Measurements from ENCODE around the gene DENND2D.

Gene DENND2D

GRCh38 chr1:111203681-111204200 lies 3.3 kb upstream of the DENND2D start:
- peak; percentile 59 to 78 for DNase-seq (ENCODE audit: low read depth in 1 of 2, low spot score in 1 of 2)

DNA sequence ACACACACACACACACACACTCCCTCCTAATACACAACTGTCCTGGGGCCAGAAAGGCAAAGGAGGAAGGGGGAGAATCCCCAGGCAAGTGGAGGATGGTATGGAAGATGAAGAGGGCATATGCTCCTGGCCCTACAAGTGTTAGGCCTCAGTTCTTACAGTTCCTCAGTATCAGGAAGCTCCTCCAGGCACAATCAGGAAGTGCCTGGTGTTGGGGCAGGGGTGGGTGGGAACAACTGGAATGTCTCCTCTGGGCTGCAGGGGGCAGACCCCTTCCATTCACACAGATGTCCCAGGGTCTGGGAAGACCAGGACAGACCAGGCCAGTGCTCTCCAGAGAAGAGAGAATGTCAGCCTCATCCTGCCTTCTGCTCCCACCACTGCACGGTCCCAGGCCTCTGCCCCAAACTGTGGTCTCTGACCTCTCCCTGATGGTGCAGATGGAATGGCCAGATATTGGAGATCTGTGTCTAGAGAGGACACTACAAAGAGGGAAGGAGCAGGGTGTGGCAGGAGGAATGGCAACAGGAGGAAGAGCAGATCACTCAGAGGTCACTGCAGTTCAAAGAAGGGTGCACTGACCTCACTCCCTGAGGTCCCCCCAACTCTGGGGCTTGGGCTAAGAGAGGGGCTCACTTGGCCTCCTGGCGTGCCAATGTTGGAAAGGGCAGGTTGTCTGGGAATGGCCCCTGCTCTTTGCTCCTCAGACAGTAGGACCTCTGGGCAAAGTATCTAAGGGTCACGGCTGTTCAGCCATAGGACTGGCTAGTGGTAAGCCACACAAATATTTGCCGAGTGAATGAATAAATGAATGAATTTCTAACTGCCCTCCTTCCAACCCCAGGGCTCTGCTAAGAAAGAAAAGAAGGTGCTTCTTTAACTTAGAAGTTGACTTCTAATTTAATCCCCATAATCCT lies 2.5 kb upstream of the DENND2D start:
- no peak for DNase-seq (ENCODE audit: low read depth in 1 of 2, low spot score in 1 of 2)

GRCh38 chr1:111202366-111202706 lies 1.9 kb upstream of the DENND2D start:
- no peak for DNase-seq (ENCODE audit: low read depth in 1 of 2, low spot score in 1 of 2)

GRCh38 chr1:111201275-111202090 lies 1.0 kb upstream of the DENND2D start:
- DNase-seq (ENCODE audit: low read depth in 1 of 2, low spot score in 1 of 2), result no peak

DNA sequence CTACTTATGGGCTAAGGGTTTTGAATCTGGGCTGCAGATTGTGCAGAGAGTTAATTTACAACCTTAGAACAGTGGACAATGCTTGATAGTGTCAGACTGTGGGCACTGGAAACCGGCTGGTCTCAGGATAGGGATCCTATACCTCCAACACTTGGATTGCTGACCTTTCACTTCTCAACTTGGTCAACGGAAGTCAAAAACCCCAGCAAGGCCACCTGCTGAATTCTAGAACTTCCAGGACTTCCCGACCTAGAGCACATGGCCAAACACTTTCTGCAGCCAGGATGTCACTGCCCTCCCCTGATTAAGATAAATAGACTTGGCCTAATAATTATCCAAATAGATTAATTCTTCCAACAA lies 336 bp upstream of the DENND2D start:
- DNase-seq (ENCODE audit: low read depth in 1 of 2, low spot score in 1 of 2), result no peak

GRCh38 chr1:111199329-111199728 lies 1.1 kb downstream of the DENND2D start:
- no peak for DNase-seq (ENCODE audit: low read depth in 1 of 2, low spot score in 1 of 2)

DNA sequence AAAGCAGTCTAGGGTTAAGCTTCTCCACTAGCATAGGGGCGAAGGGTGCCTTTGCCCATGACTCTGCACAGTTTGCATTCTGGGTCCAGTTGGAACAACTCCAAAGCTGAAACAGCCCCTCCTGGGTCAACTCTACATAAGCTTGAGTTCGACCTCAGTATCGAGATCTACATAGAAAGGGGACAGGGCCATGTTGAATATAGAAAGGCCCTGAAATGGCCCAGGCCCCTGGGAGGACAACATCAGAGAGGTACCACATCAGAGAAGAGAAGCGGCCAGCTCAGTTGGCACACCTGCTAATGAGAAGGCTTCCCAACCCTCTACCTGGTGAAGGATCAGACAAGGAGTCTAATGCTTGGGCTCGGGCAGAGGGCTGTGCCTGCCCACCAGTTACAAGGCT lies 1.6 kb downstream of the DENND2D start:
- DNase-seq (ENCODE audit: low read depth in 1 of 2, low spot score in 1 of 2), result no peak

DNA sequence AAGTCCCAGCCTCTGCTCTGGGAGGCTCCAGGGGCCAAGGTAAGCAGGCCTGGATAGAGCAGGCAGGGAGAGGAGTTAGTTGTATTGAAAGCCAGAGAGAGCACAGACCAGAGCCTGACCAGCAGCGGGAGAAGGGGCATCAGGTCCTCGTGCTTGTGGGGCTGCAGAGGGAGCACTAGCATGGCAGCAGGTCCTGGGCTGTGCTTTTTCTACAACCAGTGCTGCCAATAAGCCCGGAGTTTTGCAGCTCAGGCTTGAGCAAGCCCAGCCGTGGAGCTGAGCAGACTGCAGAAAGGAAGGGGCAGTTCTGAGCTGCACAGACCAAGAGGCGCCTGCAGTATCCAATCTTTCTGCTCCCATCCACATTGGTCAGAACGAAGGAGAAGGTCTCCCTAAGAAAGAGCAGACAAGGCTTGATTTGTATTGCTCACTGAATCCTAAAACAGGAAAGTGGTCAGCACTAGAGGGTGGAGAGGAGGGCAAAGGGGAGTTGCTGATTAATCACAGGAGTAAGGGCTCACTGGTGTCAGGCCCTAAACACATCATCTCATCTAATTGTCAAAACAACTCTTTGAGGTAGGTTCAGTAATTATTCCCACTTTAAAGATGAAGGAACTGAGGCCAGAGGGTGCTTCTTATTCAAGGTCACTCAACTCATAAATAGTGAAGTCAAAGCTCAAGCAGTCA lies 2.7 kb downstream of the DENND2D start:
- DNase-seq (ENCODE audit: low read depth in 1 of 2, low spot score in 1 of 2), result peak in 1 of 2 donors; percentile 54

GRCh38 chr1:111196213-111196612 lies 4.2 kb downstream of the DENND2D start:
- DNase-seq (ENCODE audit: low read depth in 1 of 2, low spot score in 1 of 2), result no peak

DNA sequence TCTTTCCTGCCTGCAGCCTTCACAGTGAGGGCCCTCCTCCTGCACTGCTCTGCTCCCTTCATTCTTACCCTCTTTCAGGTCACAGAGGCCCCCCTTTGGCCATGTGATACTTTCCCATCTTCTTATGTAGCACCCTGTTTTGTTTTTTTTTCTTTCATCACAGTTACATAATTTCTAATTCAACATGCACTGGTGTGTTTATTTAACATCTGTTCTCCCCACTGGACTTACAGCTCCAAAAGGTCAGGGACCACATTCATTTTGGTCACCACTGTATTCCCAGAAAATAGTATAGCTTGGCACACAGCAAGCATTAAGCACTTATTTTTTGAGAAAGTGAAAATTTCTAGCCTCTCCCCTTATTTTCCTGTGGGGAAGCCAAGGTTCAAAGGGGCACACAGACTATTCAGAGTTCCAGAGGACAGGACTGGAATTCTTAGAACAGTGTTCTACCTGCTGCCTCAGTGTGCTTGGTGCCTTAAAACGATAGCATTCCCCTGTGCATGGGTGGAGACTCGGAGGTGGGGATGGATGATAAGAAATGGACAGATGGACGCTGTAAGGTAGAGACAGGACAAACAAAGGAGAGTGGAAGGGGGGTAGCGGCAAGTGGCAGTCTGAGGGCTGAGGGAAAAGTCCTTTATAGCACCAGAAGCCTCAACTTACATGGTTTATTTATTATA lies 5.3 kb downstream of the DENND2D start:
- DNase-seq (ENCODE audit: low read depth in 1 of 2, low spot score in 1 of 2), result no peak

DNA sequence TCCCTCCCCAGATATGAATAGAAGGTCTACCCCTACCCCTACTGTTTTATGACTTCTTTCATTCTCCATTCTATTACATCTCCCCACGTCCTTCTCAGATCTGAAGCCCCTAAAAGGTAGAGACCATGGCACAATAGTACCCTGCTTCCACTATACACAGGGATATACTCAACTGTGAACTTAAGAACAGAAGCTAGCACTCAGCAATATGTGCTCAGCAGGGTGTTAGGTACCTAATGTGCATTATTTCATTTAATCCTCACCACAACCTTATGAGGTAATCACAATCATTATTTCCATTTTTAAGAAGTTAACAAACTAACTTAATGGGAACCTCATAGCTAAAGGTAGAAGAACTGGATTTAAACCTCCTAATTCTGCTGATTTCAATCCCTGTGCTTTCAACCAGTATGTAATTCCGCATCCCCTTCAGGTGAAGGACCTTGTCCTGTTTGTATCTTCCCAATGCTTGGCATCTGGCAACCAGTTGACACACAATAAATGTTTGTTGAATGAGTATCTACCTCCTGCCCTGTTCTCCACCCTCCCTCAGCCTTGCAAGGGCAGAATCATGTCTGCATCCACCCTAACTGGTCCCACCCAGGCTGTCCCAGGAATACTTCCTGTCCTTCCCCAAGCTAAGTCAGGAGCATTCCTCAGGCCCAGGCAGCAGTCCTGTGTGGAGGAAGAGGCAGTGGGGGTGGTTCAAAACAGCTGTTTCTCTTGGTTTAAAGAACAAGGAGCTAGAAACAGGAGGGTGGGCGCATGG lies 6.5 kb downstream of the DENND2D start:
- no peak for DNase-seq (ENCODE audit: low read depth in 1 of 2, low spot score in 1 of 2)

DNA sequence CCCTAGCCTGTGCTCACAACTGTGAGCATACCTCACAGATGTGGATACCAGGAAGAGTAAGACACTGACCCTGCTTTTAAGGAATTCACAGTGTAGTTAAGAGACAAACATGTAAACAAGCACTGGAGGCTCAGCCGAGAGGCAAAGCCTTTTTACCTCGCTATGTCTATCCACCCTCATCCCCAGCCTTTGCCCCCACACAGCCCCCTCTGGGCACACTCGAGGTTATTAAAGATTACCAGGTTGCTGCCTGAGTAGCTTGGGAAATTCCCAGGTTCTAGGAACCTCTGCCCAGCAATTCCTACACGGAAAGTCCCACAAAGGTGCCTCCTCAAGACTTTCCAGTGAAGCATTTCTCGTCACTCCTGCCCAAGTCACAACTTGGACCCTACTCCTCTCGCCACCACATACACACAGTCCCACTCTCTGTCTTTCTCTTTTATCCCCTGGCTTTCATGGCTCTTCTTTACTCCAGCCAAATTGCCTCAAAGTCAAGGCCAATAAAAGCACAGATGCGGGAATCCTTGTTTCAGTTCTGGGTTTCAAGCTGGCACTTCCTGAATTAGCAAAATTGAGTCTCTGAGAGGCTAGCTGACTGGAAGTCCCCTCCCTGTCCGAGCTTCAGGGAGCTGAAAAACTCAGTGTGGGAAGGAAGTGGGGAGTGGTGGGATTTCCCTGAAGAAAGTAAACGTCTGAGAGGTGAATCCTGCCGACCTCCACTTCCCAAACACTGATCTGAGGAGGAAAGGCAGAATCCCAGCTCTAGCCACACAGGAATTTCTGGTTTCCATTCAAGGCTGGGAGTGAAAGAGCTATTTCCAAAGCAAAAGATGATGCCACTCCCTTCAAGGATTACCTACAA lies 7.6 kb downstream of the DENND2D start:
- no peak for DNase-seq (ENCODE audit: low read depth in 1 of 2, low spot score in 1 of 2)

DNA sequence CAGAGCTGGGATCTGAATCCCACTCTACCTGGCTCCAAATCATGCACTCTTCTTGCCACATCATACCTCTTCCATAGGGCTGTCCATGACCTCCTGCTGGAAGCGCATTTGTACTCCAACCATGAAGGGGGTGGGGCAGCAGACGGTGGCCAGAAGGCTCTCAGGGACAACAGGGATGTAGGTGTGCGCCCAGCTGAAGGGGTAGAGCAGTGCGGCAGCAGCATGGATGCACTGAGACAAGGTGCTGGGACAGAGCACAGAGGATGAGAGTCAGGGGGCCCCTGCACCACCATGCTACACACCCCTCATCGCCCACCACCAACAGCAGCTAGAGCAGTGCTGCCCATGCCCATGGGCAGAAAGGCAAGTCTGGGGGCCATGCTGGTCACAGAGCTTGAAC lies 8.4 kb downstream of the DENND2D start:
- DNase-seq (ENCODE audit: low read depth in 1 of 2, low spot score in 1 of 2), result no peak

DNA sequence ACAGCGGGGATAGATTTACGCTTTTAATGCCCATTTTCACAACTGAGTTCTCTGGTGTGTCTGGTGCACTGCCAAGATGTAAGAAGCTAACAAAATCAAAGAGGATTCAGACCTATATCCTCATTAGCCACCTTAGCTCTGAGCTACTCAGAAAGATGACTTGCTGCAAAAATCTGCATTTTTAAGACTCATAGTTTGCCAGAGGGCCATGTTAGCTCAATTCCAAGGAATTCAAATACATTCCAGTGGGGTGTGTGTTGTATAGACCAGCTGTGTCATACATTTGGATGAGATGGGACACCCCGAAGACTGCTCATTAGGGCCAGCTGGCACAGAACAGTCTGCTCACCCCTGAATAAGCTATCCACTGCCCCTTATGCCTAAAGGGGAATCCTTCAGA lies 8.9 kb downstream of the DENND2D start:
- DNase-seq (ENCODE audit: low read depth in 1 of 2, low spot score in 1 of 2), result no peak

DNA sequence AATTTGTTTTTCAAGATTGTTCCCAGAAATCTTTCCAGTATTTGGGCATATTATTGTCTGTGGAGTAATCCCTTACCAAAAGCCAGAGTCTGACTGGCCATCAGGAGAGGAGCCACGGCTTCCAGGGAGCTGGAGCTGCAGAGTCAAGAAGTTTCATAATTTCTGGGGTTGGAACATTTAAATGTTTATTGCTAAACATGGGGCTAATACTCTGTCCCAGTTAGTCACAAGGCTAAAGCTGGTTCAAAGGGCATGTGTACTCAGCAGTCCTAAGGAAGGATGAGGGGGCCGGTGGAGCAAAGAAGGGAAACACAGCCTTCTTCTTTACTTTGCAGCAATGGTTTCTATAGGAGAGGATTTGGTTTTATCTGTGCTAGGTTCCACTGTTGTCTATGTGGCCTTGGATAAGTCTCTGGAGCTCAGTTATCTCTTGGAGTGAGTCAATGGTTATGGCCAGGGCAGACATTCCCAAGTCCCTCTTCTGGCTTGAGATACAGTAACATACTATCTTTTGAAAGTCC lies 9.5 kb downstream of the DENND2D start:
- no peak for DNase-seq (ENCODE audit: low read depth in 1 of 2, low spot score in 1 of 2)

- no peak for DNase-seq (ENCODE audit: low read depth in 1 of 2, low spot score in 1 of 2)
Observed at GRCh38 chr1:111184663-111185062, 15.8 kb downstream of the DENND2D start.

DNA sequence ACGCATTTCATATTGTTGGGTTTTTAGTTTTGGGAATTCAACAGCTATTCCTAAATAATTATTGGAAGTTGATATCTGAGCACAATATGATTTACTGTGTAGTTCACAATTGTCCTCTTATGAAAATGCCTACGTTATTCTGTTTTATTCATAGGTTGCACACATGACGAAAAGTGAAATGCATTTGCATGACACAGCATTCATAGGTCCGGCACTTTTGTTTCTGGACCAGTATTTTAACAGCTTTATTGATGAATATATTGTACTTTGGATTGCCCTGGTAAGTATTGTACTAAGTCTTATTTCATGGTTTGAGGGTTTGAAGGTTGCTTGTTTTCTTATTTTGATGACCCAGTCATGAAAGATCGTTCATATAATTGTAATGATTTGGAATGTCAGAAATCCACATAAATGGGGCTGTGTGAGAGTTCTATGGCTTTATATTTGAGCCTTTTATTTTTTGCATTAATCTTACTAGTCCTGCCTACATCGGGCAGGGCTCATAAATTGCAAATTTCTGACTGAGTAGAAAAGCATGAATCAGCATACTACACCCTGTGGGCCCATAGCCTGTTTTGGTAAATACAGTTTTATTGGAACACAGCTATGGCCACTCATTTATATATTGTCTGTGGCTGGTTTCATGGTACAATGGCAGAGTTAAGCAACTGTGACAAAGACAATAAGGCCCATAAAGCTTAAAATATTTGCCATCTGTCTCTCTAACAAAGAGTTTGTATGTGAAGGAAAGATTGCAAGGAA lies 17.0 kb downstream of the DENND2D start:
- no peak for DNase-seq (ENCODE audit: low read depth in 1 of 2, low spot score in 1 of 2)

DNA sequence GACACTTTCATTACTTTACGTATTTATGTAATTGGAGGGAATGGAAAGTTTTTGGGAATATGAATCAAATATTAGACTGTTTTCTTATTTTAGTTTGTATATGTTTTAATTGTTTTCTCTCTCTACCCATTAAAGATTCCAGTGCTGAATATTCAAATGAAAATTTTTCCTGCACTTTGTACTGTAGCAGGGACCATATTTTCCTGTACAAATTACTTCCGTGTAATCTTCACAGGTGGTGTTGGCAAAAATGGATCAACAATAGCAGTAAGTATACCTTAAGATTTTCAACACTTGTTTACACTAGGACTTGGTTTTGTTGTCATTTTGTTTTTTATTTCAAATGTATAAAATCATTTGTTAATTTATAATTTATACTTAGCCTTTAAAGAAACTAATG lies 18.4 kb downstream of the DENND2D start:
- no peak for DNase-seq (ENCODE audit: low read depth in 1 of 2, low spot score in 1 of 2)

All from activated CD4-positive, alpha-beta T cell treated with anti-CD3 and anti-CD28 coated beads, Interleukin-2, amount 50 U/mL, for 24 hours (primary cell).